HL-60/S4 (cell line): ENCODE data around the gene PROZ.

Experiments used
- in situ Hi-C: fragments of 300-500 bp; cut with MboI; formaldehyde crosslinking; loops from 2 replicates; pipeline ENCODE4 v1.14.3; 2022; ENCODE audit warnings: low sequenced_read_pairs

Gene PROZ

DNA sequence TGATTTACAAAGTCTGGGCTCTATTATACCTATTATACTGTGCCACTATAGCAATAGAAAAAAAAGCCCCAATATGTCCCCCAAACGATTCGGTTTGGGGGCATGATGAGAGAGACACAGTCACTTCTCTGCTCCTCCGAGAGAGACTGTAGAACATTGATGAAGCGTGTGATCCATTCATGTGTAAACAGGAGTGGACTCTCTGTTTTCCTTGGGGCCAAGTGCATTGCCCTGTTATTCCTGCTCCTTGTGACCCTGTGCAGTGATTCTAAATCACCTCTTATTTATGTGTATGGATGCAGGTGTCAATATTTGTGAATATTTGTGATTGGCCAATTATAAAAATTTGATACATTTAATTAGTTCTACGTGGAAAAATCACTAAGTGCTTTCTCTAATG lies 18.9 kb upstream of the PROZ start:
- in situ Hi-C loops = no loop called here

GRCh38 chr13:113140677-113141600 lies 17.5 kb upstream of the PROZ start:
- in situ Hi-C loops = no loop called here

DNA sequence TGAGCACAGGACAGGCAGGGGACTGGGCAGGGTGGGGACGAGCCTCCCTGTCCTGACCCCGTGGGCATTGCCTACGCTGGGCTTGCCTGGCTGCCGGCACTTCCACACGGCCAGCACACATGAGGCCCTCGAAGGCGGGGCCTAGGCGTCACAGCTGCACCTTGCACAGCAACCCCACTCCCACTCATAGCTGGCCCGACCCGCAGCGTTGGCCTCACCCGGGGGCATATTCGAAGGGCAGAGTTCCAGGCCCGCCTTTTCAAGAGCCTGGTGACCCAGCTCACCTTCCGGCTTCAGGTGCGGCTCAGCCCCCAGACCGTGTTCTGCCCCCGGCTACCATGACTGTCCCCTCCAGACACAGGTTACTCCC lies 16.9 kb upstream of the PROZ start:
- in situ Hi-C loops = no loop called here

DNA sequence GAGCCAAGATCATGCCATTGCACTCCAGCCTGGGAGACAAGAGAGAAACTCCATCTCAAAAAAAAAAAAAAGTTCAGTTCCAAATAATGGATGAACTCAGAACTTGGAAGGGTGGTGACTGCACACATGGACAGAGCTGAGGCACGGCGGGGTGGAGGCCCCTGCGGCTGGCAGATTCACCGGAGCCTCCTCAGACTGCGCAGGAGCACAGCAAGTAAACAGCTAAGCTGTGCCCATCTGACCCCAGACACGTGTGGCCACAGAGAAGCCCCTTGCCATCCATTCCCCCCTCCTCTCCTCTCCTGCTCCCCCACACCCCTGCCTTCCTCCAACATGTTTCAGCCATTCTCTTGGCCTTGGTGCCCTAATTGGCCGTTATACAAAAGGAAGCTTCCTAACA lies 15.6 kb upstream of the PROZ start:
- in situ Hi-C loops = no loop called here

DNA sequence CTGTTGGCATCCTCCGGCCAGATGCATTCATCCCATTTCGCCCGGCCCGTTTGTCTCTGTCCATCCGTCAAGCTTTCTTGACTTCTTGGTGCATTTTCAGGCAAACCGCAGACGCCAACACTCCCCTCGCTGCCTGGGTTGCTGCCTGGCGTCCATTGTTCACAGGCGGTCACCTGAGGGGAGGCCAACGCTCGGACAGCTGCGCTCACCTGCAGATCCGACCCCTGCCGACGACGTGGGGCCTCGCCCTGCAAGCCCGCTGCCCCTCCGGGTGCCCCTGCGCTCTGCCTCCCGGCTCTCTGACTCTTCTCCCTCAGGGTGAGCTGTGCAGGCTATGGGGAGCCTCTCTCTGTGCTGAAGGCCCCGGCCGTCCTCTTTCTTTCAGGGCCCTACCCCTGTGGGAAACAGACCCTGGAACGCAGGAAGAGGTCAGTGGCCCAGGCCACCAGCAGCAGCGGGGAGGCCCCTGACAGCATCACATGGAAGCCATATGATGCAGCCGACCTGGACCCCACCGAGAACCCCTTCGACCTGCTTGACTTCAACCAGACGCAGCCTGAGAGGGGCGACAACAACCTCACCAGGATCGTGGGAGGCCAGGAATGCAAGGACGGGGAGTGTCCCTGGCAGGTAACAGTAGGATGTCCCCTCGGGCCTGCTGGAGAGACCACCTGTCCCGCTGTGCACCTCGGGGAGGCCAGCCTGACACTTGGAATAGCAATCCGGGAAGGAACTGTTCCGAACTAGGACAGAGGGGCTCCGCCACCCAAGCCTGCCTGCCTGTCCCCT lies 14.8 kb upstream of the PROZ start:
- in situ Hi-C loops = no loop called here

DNA sequence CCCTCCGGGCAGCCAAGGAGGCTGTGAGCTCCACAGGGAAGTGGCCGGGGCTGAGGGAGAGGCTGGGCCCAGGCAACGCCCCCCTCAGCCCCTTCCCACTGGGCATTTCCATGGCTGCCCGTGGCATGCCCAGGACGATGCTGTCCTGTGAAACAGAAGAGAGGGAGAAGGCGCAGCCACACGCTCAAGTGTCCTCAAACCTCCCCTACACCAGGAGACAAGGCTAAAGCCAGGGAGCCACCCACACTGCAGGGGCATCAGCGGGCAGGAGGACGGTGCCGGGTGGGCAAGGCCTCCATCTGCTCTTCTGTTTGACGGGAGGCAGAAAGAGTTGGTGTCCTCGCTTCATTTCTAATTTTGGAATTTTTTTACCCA lies 14.2 kb upstream of the PROZ start:
- in situ Hi-C loops = no loop called here

- in situ Hi-C loops = no loop called here
Measured at GRCh38 chr13:113145496-113145895, 13.0 kb upstream of the PROZ start.

- in situ Hi-C loops = no loop called here
Measured at GRCh38 chr13:113145911-113146598, 12.4 kb upstream of the PROZ start.

GRCh38 chr13:113146750-113147149 lies 11.7 kb upstream of the PROZ start:
- in situ Hi-C loops = no loop called here

- in situ Hi-C loops = no loop called here
Measured at GRCh38 chr13:113147206-113147605, 11.2 kb upstream of the PROZ start.

- in situ Hi-C loops = no loop called here
Measured at GRCh38 chr13:113148407-113148806, 10.0 kb upstream of the PROZ start.

- in situ Hi-C loops = no loop called here
Measured at GRCh38 chr13:113148940-113149503, 9.4 kb upstream of the PROZ start.

- in situ Hi-C loops = no loop called here
Measured at GRCh38 chr13:113149711-113150549, 8.5 kb upstream of the PROZ start.

DNA sequence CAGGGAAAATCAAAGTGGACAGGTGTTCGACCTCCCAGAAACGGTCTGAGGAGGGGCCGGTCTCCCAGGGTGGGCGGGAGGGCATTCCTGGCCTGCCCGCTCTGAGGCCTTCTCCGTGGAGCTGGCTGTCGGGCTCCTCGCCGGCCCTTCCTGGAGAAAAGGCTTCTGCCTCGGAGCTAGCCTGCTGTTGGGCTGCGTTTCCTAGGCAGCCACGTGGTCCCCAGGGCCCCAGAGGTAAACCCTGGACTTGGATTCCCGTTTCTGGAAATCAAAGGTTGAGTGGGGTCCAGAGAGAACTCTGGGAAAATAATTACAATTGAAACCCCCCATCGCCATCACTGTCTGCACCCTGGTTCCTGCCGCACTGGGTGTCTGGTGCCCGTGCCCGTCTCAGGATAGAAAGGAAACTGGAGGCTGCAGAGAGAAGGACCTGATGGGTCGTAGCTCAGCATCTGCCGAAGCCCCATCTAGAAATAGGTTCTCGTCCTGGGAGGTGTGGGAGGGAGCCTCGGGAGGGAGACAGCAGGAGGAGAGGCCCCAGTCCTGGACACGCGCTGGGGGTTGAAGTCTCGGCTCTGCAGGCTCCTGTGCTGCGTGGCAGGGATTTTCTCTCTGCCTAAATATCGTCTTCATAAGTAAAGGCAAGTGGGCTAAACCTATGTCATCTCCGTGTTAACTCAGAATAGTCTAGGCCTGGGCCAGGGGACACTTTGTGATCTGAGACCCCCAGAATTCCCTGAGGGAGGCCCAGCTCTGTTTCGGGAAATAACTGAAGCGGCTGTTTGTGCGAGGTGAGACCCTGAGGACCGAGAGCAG lies 7.7 kb upstream of the PROZ start:
- in situ Hi-C loops = no loop called here

GRCh38 chr13:113151745-113152690 lies 6.4 kb upstream of the PROZ start:
- in situ Hi-C loops = no loop called here

GRCh38 chr13:113152691-113152983 lies 5.8 kb upstream of the PROZ start:
- in situ Hi-C loops = no loop called here

GRCh38 chr13:113152984-113153809 lies 5.3 kb upstream of the PROZ start:
- in situ Hi-C loops = no loop called here
